ENCODE data around the gene EPHB1. TPM values are rescaled to one million over a fixed set of nuclear protein-coding genes. Genes with fewer than 3 reads are reported as not detected.

EPHB1 gene
- total RNA-seq, 1 donor from 2014 or later = 1.6 TPM

DNA sequence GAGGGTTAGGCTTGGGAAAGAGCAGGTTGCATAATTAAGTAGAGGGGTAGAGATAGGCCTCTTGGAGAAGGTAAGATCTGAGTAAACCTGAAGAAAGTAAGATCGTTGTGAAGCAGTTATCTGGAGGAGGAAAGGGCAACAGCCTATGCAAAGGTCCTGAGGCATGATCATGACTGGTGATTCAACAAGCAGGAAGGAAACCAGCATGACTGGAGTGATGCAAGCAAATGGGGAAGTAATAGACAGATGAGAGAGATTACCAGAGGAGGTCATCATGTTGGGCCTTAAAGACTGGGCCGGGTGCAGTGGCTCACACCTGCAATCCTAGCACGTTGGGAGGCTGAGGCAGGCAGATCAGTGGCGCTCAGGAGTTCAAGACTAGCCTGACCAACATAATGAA, 360.2 kb downstream of the EPHB1 start:
- H3K27ac ChIP-seq = no peak overlapping the region
- no peaks in the 10 kb centered on the region for H3K27me3 ChIP-seq
- H3K36me3 ChIP-seq = no peaks in the 10 kb centered on the region
- TF ChIP-seq, protein P1, sequence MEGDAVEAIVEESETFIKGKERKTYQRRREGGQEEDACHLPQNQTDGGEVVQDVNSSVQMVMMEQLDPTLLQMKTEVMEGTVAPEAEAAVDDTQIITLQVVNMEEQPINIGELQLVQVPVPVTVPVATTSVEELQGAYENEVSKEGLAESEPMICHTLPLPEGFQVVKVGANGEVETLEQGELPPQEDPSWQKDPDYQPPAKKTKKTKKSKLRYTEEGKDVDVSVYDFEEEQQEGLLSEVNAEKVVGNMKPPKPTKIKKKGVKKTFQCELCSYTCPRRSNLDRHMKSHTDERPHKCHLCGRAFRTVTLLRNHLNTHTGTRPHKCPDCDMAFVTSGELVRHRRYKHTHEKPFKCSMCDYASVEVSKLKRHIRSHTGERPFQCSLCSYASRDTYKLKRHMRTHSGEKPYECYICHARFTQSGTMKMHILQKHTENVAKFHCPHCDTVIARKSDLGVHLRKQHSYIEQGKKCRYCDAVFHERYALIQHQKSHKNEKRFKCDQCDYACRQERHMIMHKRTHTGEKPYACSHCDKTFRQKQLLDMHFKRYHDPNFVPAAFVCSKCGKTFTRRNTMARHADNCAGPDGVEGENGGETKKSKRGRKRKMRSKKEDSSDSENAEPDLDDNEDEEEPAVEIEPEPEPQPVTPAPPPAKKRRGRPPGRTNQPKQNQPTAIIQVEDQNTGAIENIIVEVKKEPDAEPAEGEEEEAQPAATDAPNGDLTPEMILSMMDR (IDR thresholded peaks at IDR 0.05) = no peak
- no peaks in the 10 kb centered on the region for H3K9me3 ChIP-seq
- no peaks in the 10 kb centered on the region for H3K4me1 ChIP-seq
- ATAC-seq (no peak), DNase-seq (no peak)
- intact Hi-C loops (cut with DNase I) = no loop called here
- H3K4me3 ChIP-seq = no peak overlapping the region

DNA sequence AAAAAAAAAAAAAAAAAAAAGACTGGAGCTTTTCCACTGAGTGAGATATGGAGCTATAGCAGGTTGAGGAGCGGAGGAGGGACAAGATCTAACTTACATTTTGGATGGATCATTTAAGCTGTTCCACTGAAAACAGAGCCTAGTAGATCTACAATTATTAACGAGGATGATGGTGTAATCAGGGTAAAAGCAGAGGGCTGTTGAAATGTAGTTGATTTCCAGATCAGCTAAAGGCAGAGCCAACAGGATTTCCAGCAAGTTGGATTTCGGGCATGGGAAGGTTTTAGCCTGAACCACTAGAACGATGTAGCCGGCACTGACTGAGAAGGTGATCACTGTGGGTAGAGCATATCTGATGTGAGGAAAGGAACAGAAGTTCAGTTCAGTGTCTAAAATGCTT, 360.7 kb downstream of the EPHB1 start:
- TF ChIP-seq, protein P1 (IDR thresholded peaks at IDR 0.05) = no peak
- Histone ChIP-seq H3K36me3 (no peaks in the 10 kb centered on the region), H3K9me3 (no peaks in the 10 kb centered on the region), H3K27ac (no peak overlapping the region), H3K27me3 (no peaks in the 10 kb centered on the region), H3K4me1 (no peaks in the 10 kb centered on the region), H3K4me3 (no peak overlapping the region)
- intact Hi-C loops (cut with DNase I) = no loop called here
- ATAC-seq = no peak
- no peak for DNase-seq

DNA sequence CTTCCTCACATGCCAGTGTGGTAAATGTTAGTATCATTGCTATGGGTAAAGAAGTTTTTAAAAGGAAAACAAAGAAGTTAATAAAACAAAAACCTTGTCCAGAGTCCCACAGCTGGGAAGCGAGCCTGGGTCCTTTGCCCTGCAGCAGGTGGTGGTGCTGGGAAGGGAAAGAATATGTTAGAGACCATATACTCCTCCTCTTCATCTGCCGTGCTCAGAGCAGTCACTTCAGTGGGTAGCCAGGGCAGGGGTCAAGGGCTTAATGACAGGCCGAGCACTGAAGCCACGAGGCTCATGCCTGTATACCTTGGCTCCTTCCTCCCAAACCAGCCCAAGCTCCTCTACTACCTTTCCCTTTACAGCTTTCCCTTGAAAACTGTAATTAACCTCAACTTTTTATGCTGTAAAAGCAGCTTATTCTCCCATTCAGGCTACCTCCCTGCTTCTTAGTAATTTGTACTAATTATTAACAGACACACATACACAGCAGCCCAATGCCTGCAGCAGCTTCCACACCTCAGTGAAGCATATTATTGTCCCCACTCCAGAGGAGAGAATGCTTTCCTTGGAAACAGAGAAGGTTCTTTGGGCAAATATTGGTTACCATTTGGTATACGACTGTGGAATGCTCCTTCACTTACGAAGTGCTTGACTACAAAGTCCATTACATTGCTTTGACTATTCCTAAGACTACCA, 362.1 kb downstream of the EPHB1 start:
- intact Hi-C loops (cut with DNase I) = no loop called here
- TF ChIP-seq, protein P1 (IDR thresholded peaks at IDR 0.05) = no peak
- no peak overlapping the region for H3K27ac ChIP-seq
- DNase-seq = no peak
- H3K36me3 ChIP-seq = no peaks in the 10 kb centered on the region
- no peaks in the 10 kb centered on the region for H3K9me3 ChIP-seq
- no peak overlapping the region for H3K4me3 ChIP-seq
- no peaks in the 10 kb centered on the region for H3K27me3 ChIP-seq
- ATAC-seq = no peak
- H3K4me1 ChIP-seq = no peaks in the 10 kb centered on the region

- intact Hi-C loops (cut with DNase I) = no loop called here
- H3K4me1 ChIP-seq = no peaks in the 10 kb centered on the region
- TF ChIP-seq, protein P1 (IDR thresholded peaks at IDR 0.05) = no peak
- no peaks in the 10 kb centered on the region for H3K9me3 ChIP-seq
- DNase-seq (no peak), ATAC-seq (no peak)
- H3K4me3 ChIP-seq = no peak overlapping the region
- H3K27me3 ChIP-seq = no peaks in the 10 kb centered on the region
- H3K36me3 ChIP-seq = no peaks in the 10 kb centered on the region
- H3K27ac ChIP-seq = no peak overlapping the region
Measured at GRCh38 chr3:135158520-135158919, 363.5 kb downstream of the EPHB1 start.

DNA sequence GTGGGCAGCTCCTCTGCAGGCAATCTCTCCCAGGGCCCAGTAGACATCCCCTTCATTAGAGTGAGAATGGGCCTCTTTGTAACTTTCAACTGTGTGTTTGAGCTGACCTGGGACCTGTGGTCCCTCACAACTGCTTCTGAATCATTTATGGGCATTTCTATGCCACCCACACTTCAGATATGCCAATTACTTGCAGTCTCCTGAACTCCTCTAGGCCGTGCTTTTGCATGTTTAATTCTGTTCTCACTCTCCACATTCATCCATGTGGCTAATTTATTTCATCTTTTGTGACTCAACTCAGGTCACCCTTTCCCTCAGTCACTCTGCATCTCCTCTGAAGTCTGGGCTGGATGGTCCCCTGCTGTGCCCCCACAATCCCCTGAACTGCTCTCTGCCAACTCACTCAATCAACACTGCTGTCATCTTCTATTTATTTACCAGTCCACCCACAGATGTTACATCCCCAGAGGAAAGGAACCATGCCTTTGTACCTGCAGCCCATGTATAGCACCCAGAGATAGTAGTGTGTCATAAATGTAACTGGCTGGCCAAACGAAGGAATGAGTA, 364.7 kb downstream of the EPHB1 start:
- intact Hi-C loops (cut with DNase I) = no loop called here
- DNase-seq = no peak

More for the DNA sequence above, 364.7 kb downstream of the EPHB1 start:
- TF ChIP-seq, protein P1 (IDR thresholded peaks at IDR 0.05) = no peak
- Histone ChIP-seq H3K36me3 (no peaks in the 10 kb centered on the region), H3K9me3 (no peaks in the 10 kb centered on the region), H3K4me3 (no peak overlapping the region), H3K27me3 (no peaks in the 10 kb centered on the region), H3K4me1 (no peaks in the 10 kb centered on the region), H3K27ac (no peak overlapping the region)
- ATAC-seq = no peak

Measured in upper lobe of right lung (tissue), 1 donor.